Adrenal gland (tissue), 12 donors: ENCODE results near the gene E2F4. TPM values are rescaled to one million over a fixed set of nuclear protein-coding genes. Genes with fewer than 3 reads are reported as not detected.

ENCODE experiments used
- DNase-seq, 7 donors: peaks; one replicate each; pipeline ENCODE4 v3.0.0-alpha.2; 2019 to 2020
- H3K27ac ChIP-seq, 5 donors: fragments of 200-600 bp; sonication (generic) in 4 of 5; 1 replicate in 3 of 5; 2 replicates in 2 of 5; pipeline versions ENCODE4 v1.5.1 to v1.8.0; 2016 to 2020; ENCODE audit warnings: mild to moderate bottlenecking in 1 of 5
- H3K27me3 ChIP-seq: fragments of 200-600 bp; 2 replicates; pipeline ENCODE4 v1.8.0; 2021
- H3K36me3 ChIP-seq, 2 donors: fragments of 200-600 bp; replicated peaks in 1 of 2; 1 replicate in 1 of 2; 2 replicates in 1 of 2; pipeline versions ENCODE4 v1.5.1 to v1.8.0; 2018 to 2022
- H3K4me1 ChIP-seq, 2 donors: fragments of 200-600 bp; replicated peaks in 1 of 2; 1 replicate in 1 of 2; 2 replicates in 1 of 2; pipeline versions ENCODE4 v1.5.1 to v1.8.0; 2018 to 2021
- H3K4me3 ChIP-seq, 4 donors: fragments of 200-600 bp; sonication (generic) in 3 of 4; one replicate each; pipeline ENCODE4 v1.5.1; 2016 to 2018
- H3K9me3 ChIP-seq, 3 donors: fragments of 200-600 bp; sonication (generic) in 1 of 3; replicated peaks in 1 of 3; 1 replicate in 2 of 3; 2 replicates in 1 of 3; pipeline versions ENCODE4 v1.5.1 to v1.8.0; 2016 to 2021
- POLR2A ChIP-seq, 2 donors: fragments of 450-650 bp; IDR thresholded peaks; one replicate each; pipeline ENCODE4 v1.6.1; 2017; ENCODE audit warnings: antibody characterized with exemption in 2 of 2, mild to moderate bottlenecking in 2 of 2, moderate library complexity in 1 of 2
- WGBS, 4 donors: extraction: QIAGEN DNeasy Blood & Tissue Kit in 2 of 4; methylation state at CpG; one replicate each; pipeline versions ENCODE4 v1.1.5 to v1.1.7; 2013 to 2017; 5-methylcytosine and 5-hydroxymethylcytosine counted together
- intact Hi-C, 2 donors: fragments of 100-400 bp; cut with DNase I; formaldehyde crosslinking; loops; one replicate each; pipeline versions ENCODE4 v1.14.1 to v1.15.0; 2022 to 2023
- polyA plus RNA-seq, 3 donors: library from polyadenylated mRNA; stranded (reverse); fragments of 200-250 nt in 2 of 3; fragments of 350-450 nt in 1 of 3; fragmentation: Illumina TruSeq in 1 of 3; extraction: RNeasy Lipid Tissue Mini Kit (QIAGEN cat#74804) in 1 of 3; gene quantifications; one replicate each; pipeline ENCODE4 v1.2.3, GENCODE V29; 2013 to 2014
- total RNA-seq, 9 donors: library from RNA; depleted of rRNA in 4 of 9; stranded (reverse); fragments of >200 nt in 4 of 9; fragments of 120-200 nt in 1 of 9; fragmentation: NEBNext Ultra II Directional in 1 of 9; extraction: Animal tissue kit (Norgen Biotek cat#: 25700) in 1 of 9; gene quantifications; one replicate each; pipeline versions ENCODE4 v1.1.0 to v1.2.4, GENCODE V29; 2013 to 2023
- TF ChIP-seq, protein P1 (sequence below), 6 experiments: fragments of 450-650 bp in 4 of 6; fragments of 200-600 bp in 2 of 6; sonication (generic) in 1 of 6; IDR thresholded peaks; 1 replicate in 5 of 6; 2 replicates in 1 of 6; pipeline versions ENCODE4 v1.5.1 to v1.8.0; 2016 to 2021; ENCODE audit warnings: antibody characterized with exemption in 6 of 6, mild to moderate bottlenecking in 2 of 6, moderate library complexity in 1 of 6
- donor health status: healthy with polysubstance abuse.
- donor health status: Bipolar disorder and iron deficiency.
- donor health status: DM: yes; HTN: yes; CAD: no.
- donor health status: DM: no; HTN: no; CAD: no.
- donor health status: DM: no; HTN: no; CAD: no.
- donor health status: DM: yes; HTN: yes; CAD: no.

Gene E2F4
- total and polyA plus RNA-seq, 12 donors: 44.4 to 122 (median 69.1) TPM

DNA sequence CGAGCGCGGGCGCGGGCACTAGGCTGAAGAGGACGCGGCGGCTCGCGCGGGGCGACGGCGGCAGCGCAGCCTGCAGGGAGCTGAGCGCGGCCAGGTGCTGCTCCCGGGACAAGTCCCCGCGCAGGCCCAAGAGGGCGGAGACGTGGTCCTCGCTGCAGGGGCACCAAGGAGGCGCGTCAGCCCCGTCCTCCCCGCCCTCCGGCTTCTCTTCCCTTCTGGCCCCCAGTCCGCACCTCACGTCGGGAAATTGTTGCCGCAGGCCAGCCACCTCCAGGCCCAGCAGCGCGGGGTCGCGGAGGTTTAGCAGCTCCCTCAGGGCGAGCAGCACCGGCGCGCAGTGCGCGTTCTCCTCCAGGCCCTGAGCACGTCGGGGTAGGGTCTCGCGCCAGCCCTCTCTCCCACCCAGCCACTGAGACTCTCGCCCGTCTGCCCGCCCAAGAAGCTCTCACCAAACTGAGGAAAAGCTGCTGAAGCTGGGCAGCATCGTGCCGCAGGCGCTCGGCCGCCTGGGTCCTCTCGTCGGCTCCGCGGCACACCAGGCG is 7.4 kb upstream of the E2F4 start:
- Histone ChIP-seq H3K36me3 (no peaks in the 10 kb centered on the region), H3K27ac (peak overlapping the region; percentile 65 to 99 (median 99)), H3K27me3 (no peaks in the 10 kb centered on the region), H3K4me3 (peak overlapping the region in 2 of 4 donors; percentile 74 to 82), H3K9me3 (no peaks in the 10 kb centered on the region), H3K4me1 (peaks cover 29 to 44% of the 10 kb centered on the region in 2 donors)
- TF ChIP-seq, protein P1, sequence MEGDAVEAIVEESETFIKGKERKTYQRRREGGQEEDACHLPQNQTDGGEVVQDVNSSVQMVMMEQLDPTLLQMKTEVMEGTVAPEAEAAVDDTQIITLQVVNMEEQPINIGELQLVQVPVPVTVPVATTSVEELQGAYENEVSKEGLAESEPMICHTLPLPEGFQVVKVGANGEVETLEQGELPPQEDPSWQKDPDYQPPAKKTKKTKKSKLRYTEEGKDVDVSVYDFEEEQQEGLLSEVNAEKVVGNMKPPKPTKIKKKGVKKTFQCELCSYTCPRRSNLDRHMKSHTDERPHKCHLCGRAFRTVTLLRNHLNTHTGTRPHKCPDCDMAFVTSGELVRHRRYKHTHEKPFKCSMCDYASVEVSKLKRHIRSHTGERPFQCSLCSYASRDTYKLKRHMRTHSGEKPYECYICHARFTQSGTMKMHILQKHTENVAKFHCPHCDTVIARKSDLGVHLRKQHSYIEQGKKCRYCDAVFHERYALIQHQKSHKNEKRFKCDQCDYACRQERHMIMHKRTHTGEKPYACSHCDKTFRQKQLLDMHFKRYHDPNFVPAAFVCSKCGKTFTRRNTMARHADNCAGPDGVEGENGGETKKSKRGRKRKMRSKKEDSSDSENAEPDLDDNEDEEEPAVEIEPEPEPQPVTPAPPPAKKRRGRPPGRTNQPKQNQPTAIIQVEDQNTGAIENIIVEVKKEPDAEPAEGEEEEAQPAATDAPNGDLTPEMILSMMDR (IDR thresholded peaks at IDR 0.05): no peak
- TF ChIP-seq POLR2A (IDR thresholded peaks at IDR 0.05): no peak
- intact Hi-C loops: no loop called here
- DNase-seq: no peak
- 4 to 12% (median 11%) methylated on average over 17 to 59 of the region's 59 CpGs; no CpG with 5 or more reads in 1 of the 4 donors for WGBS, 4 donors

DNA sequence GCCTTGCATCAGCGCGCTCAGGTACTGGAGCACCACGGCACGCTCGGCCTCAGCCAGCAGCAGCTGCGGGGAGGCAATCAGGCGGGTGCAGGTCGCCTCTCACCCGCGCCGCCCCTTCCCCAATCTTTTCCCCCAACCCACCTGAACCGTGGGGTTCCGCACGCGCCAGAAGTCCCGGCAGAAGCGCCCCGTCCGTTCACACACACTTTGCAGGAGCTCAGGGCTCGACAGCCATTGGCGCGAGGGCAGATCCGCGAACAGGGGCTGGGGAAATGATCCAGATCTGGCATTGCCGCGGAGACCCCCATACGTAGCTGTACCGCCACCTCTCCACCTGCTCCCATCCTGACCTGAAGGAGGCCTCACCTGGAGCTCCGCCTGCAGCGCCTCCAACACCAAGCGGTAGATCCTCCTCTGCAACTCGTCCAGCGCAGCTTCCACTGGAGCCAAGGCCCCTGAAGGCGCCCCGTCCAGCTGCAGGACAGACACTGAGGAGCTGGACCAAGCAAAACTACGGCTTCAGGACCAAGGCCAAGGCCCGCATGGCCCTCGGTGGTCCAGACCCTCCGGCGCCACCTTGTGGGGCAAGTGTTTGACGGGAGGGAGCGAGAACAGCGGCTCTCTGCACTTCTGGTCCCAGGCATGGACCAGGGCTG is 6.8 kb upstream of the E2F4 start:
- intact Hi-C loops: no loop called here
- no peaks in the 10 kb centered on the region for H3K27me3 ChIP-seq
- H3K4me1 ChIP-seq: peaks cover 29 to 49% of the 10 kb centered on the region in 2 donors
- H3K27ac ChIP-seq: peak overlapping the region in 2 of 5 donors; percentile 99
- peak in 1 of 2 donors; percentile 28 for TF ChIP-seq POLR2A (IDR thresholded peaks at IDR 0.05)
- TF ChIP-seq, protein P1 (IDR thresholded peaks at IDR 0.05): peak; percentile 62 to 90 (median 83)
- H3K4me3 ChIP-seq: peak overlapping the region in 1 of 4 donors; percentile 74
- no peaks in the 10 kb centered on the region for H3K9me3 ChIP-seq
- 15 to 24% (median 18%) methylated on average over 17 to 43 of the region's 43 CpGs for WGBS, 4 donors
- no peaks in the 10 kb centered on the region for H3K36me3 ChIP-seq
- peak; percentile 90 to 97 (median 95) for DNase-seq

DNA sequence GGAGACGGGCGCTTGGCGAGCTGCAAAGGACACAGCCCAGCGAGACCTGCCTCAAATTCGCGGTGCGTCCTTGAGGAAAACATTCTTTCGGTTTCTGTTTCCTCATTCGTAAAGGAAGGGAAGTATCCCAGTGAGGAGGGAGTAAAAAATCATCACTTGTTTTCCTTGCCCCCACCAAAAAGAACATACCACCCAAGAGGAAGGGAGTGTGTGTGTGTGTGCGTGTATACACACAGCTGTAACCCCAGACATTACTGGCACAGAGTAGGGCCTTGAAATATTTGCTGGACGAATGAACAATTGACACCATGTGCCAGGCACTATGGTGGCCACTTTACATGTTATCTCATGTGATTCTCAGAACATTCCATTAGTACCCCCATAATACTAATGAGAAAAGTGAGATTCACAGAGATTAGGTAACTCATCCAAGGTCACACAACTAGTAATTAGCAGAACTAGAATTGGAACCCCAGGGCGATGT is 6.3 kb upstream of the E2F4 start:
- H3K4me3 ChIP-seq: no peak overlapping the region
- no peak for DNase-seq
- no peaks in the 10 kb centered on the region for H3K27me3 ChIP-seq
- intact Hi-C loops: no loop called here
- H3K4me1 ChIP-seq: peaks cover 29 to 47% of the 10 kb centered on the region in 2 donors
- no peaks in the 10 kb centered on the region for H3K36me3 ChIP-seq
- TF ChIP-seq, protein P1 (IDR thresholded peaks at IDR 0.05): peak in 2 of 6 experiments; percentile 5 to 29
- TF ChIP-seq POLR2A (IDR thresholded peaks at IDR 0.05): no peak
- WGBS, 4 donors: 7 to 11% (median 10%) methylated on average over 10 to 12 of the region's 12 CpGs
- no peaks in the 10 kb centered on the region for H3K9me3 ChIP-seq
- H3K27ac ChIP-seq: peak overlapping the region in 2 of 5 donors; percentile 99

DNA sequence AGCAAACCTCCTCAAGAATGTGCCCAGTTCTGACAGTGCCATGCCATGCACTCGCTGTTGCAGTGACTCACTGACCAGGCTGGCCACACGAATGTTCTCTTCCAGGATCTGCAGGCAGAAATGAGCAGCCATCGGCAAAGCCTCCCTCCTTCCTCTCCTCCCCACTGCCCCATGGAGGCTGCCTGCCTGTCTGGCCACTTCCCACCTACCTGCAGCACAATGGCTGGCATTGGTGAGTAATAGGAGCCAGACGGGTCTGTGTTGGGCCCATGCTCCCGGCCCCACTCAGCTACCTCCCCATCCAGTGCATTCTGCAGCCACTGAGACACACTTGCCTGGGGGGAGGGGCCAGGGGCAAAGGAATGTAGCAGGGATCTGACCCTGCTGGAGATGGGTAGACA is 5.4 kb upstream of the E2F4 start:
- Histone ChIP-seq H3K4me3 (no peak overlapping the region), H3K9me3 (no peaks in the 10 kb centered on the region), H3K36me3 (no peaks in the 10 kb centered on the region), H3K27me3 (no peaks in the 10 kb centered on the region), H3K27ac (peak overlapping the region in 1 of 5 donors; percentile 99), H3K4me1 (peaks cover 24 to 44% of the 10 kb centered on the region in 2 donors)
- 38 to 48% (median 44%) methylated on average over 3 to 5 of the region's 5 CpGs for WGBS, 4 donors
- TF ChIP-seq POLR2A (IDR thresholded peaks at IDR 0.05): no peak
- TF ChIP-seq, protein P1 (IDR thresholded peaks at IDR 0.05): no peak
- no peak for DNase-seq
- intact Hi-C loops: no loop called here
